ENCODE measurements around the gene BLOC1S6. TPM values are rescaled to one million over a fixed set of nuclear protein-coding genes. Genes with fewer than 3 reads are reported as not detected.

Gene BLOC1S6
- polyA plus RNA-seq, 1 donor from 2014 or later, result 179 TPM

DNA sequence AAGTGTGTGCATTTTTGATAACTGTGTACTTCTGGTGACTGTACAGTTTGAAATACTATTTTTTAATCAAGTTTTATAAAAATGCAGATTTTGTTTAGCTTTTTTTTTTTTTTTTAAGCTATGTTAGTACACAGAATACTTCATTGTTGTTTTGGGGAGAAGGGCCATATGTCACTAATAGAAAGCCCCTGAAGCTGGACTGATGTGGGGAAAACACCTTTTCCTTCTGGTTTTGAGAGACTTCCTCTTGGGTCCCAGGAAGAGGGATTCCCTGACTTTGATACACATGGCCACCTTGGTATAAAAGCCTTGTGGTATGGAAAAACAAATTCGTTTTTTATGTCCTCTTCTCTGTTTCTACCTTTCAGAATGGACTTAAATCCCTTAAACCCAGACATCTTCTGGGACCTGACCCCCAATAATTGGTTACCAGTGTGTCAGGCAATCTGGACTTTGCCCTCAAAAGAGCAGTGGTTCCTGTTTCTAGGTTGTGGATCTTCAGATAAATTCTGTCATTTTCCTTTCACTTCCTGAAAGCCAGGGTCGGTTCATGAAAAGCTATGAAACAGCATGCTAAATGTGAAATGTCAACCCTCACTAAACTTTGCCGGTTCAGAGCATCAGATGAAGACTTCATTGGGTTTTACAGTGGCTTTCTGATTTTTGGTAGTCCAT, 31.1 kb upstream of the BLOC1S6 start:
- Histone ChIP-seq H3K4me2 (ENCODE audit: low read length) (no peak overlapping the region), H3K36me3 (ENCODE audit: insufficient read depth, low read length) (no peaks in the 10 kb centered on the region), H2AFZ (ENCODE audit: low read depth, low read length) (no peak overlapping the region), H3K4me3 (ENCODE audit: low read length) (no peak overlapping the region), H3F3A (ENCODE audit: insufficient read depth, low read length, poor library complexity, severe bottlenecking) (no peaks in the 10 kb centered on the region), H4K20me1 (ENCODE audit: insufficient read depth) (no peaks in the 10 kb centered on the region), H3K79me2 (replicated peaks; ENCODE audit: insufficient read depth, low read length) (no peaks in the 10 kb centered on the region), H3K27ac (ENCODE audit: low read length) (no peak overlapping the region), H3K27me3 (ENCODE audit: insufficient read depth, low read depth, low read length) (no peaks in the 10 kb centered on the region), H3K9me3 (ENCODE audit: low read length) (no peaks in the 10 kb centered on the region), H3K9ac (ENCODE audit: low read length) (no peak overlapping the region), H3K9me2 (ENCODE audit: insufficient read depth, low read length) (no peaks in the 10 kb centered on the region)
- TF ChIP-seq MXI1 (conservative IDR thresholded peaks at IDR 0.05; ENCODE audit: poor library complexity, severe bottlenecking) (no peak), EZH2 (IDR thresholded peaks at IDR 0.05; ENCODE audit: borderline replicate concordance, insufficient read depth, low read length, poor library complexity, severe bottlenecking) (no peak), CTCF (IDR thresholded peaks at IDR 0.05; ENCODE audit: poor library complexity, severe bottlenecking) (no peak), RAD21 (conservative IDR thresholded peaks at IDR 0.05) (no peak), POLR2AphosphoS5 (IDR thresholded peaks at IDR 0.05) (no peak), SMC3 (conservative IDR thresholded peaks at IDR 0.05; ENCODE audit: poor library complexity) (no peak), TAF1 (IDR thresholded peaks at IDR 0.05; ENCODE audit: low read depth) (no peak), EP300 (conservative IDR thresholded peaks at IDR 0.05; ENCODE audit: poor library complexity, severe bottlenecking) (no peak)
- TF ChIP-seq, protein P1, sequence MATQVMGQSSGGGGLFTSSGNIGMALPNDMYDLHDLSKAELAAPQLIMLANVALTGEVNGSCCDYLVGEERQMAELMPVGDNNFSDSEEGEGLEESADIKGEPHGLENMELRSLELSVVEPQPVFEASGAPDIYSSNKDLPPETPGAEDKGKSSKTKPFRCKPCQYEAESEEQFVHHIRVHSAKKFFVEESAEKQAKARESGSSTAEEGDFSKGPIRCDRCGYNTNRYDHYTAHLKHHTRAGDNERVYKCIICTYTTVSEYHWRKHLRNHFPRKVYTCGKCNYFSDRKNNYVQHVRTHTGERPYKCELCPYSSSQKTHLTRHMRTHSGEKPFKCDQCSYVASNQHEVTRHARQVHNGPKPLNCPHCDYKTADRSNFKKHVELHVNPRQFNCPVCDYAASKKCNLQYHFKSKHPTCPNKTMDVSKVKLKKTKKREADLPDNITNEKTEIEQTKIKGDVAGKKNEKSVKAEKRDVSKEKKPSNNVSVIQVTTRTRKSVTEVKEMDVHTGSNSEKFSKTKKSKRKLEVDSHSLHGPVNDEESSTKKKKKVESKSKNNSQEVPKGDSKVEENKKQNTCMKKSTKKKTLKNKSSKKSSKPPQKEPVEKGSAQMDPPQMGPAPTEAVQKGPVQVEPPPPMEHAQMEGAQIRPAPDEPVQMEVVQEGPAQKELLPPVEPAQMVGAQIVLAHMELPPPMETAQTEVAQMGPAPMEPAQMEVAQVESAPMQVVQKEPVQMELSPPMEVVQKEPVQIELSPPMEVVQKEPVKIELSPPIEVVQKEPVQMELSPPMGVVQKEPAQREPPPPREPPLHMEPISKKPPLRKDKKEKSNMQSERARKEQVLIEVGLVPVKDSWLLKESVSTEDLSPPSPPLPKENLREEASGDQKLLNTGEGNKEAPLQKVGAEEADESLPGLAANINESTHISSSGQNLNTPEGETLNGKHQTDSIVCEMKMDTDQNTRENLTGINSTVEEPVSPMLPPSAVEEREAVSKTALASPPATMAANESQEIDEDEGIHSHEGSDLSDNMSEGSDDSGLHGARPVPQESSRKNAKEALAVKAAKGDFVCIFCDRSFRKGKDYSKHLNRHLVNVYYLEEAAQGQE (IDR thresholded peaks at IDR 0.05; ENCODE audit: borderline replicate concordance), result no peak

DNA sequence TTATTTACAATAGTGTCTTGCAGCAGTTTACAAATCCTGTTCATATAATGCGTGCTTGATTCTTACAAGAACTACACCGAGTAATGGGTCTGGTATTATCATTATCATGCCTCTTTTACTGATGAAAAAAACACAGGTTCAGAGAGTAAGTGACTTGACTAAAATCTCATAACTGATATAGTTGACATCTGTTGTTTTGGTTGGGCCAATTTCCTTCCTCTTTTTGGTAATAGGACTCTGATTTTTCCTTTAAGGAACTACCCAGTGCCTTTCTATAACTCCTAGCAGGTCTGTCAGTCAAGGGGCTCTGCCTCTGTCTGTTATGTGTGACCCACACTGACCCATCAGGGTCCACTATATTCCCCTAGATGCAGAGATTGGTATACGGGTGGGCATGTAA, 14.6 kb upstream of the BLOC1S6 start:
- Histone ChIP-seq H4K20me1 (ENCODE audit: insufficient read depth) (no peaks in the 10 kb centered on the region), H3K79me2 (replicated peaks; ENCODE audit: insufficient read depth, low read length) (no peaks in the 10 kb centered on the region), H3K4me3 (ENCODE audit: low read length) (no peak overlapping the region), H2AFZ (ENCODE audit: low read depth, low read length) (no peak overlapping the region), H3K27me3 (ENCODE audit: insufficient read depth, low read depth, low read length) (no peaks in the 10 kb centered on the region), H3K36me3 (ENCODE audit: insufficient read depth, low read length) (no peaks in the 10 kb centered on the region), H3F3A (ENCODE audit: insufficient read depth, low read length, poor library complexity, severe bottlenecking) (no peaks in the 10 kb centered on the region), H3K9me3 (ENCODE audit: low read length) (no peaks in the 10 kb centered on the region), H3K9me2 (ENCODE audit: insufficient read depth, low read length) (no peaks in the 10 kb centered on the region), H3K27ac (ENCODE audit: low read length) (no peak overlapping the region), H3K9ac (ENCODE audit: low read length) (no peak overlapping the region), H3K4me2 (ENCODE audit: low read length) (no peak overlapping the region)
- TF ChIP-seq, protein P1 (IDR thresholded peaks at IDR 0.05; ENCODE audit: borderline replicate concordance), result no peak
- TF ChIP-seq MXI1 (conservative IDR thresholded peaks at IDR 0.05; ENCODE audit: poor library complexity, severe bottlenecking) (no peak), SMC3 (conservative IDR thresholded peaks at IDR 0.05; ENCODE audit: poor library complexity) (no peak), EP300 (conservative IDR thresholded peaks at IDR 0.05; ENCODE audit: poor library complexity, severe bottlenecking) (no peak), TAF1 (IDR thresholded peaks at IDR 0.05; ENCODE audit: low read depth) (no peak), CTCF (IDR thresholded peaks at IDR 0.05; ENCODE audit: poor library complexity, severe bottlenecking) (no peak), POLR2AphosphoS5 (IDR thresholded peaks at IDR 0.05) (no peak), EZH2 (IDR thresholded peaks at IDR 0.05; ENCODE audit: borderline replicate concordance, insufficient read depth, low read length, poor library complexity, severe bottlenecking) (no peak), RAD21 (conservative IDR thresholded peaks at IDR 0.05) (no peak)

Data from neural cell (in vitro differentiated cells).